HPDE6-E6E7 (cell line): ENCODE measurements around the gene DOCK4.

Experiments used
- DNase-seq: peaks from one replicate; pipeline ENCODE4 v3.0.0; 2011; ENCODE audit warnings: missing footprints; ENCODE audit errors: extremely low spot score

The DOCK4 gene

DNA sequence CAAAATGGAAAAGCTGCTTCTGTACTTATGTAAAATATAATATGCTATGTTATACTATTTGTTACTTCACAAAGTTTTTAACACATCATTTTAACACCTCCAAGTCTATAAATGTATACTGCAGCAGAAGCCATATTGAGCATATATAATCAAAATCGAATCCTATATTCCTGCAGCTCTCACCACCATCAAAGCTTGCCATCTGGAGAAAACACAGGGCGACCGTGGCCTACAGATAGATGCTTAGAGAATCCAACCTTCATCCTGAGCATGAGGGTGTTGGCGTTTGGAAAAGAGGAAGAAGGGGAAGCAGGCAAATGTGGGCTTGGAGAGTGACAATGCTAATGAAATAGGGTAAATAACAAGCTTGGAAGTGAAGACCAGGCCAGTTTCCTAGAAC, 385.2 kb downstream of the DOCK4 start:
- no peak for DNase-seq

GRCh38 chr7:111820621-111821020, 385.6 kb downstream of the DOCK4 start:
- no peak for DNase-seq

DNA sequence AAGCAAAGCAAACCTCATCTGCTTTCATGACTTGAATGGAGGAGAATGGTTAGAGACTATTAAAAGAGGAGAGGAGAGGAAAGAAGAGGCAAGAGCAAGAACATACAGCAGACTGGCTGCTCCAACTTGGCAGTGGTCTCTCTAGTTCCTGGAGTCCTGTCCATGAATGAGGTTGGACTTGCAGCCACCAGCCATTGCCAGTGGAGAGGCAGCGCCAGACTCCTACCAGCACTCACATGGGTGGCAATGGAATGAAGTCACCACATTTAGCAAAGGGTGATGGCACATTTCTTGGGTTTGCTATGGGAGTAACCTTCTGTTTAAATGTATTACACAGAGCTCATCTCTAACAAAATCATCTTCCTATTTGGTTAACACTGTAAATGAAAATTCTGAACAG, 386.1 kb downstream of the DOCK4 start:
- no peak for DNase-seq

- no peak for DNase-seq
These were observed 390.8 kb downstream of the DOCK4 start for GRCh38 chr7:111815354-111815753.

GRCh38 chr7:111813306-111813705, 392.9 kb downstream of the DOCK4 start:
- DNase-seq = no peak

DNA sequence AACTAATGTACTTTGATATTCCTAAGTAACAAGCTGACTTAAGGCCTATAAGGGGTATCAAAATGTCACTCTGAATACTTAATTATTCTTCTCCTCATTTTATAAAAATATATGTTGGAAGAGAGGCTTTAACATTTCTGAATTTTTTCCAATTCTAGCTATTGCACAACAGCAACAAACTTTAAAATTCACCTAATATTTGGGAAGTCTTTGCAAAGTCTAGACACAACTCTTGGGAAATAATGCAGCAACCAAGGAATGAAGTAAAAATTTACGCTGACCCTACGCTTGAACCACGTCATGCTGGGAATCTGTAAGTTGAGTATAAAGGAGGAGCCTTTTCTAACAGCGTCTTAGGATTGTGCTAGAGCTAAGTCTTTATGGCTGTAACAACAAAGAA, 400.0 kb downstream of the DOCK4 start:
- no peak for DNase-seq

GRCh38 chr7:111803015-111803758, 403.0 kb downstream of the DOCK4 start:
- DNase-seq = no peak

GRCh38 chr7:111802194-111802772, 403.9 kb downstream of the DOCK4 start:
- no peak for DNase-seq

DNA sequence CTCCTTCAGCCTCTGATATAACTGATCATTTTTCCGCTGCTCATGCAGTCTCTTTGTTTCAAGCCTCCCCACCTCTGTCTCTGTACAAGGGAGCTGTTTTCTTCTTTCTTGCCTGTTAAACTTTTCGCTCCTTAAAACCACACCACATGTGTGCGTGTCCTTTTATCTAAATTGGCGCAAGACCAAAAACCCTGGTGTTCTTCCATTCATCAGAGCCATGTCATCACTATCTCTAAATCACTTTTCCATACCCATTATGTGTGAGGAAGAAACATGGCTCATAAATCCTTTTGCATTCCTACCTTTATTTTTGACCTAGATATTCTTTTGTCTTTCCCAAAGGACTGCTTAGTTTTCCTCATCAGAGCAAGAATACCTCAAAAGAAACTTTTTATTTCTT, 404.9 kb downstream of the DOCK4 start:
- no peak for DNase-seq

GRCh38 chr7:111796671-111797070, 409.5 kb downstream of the DOCK4 start:
- no peak for DNase-seq

DNA sequence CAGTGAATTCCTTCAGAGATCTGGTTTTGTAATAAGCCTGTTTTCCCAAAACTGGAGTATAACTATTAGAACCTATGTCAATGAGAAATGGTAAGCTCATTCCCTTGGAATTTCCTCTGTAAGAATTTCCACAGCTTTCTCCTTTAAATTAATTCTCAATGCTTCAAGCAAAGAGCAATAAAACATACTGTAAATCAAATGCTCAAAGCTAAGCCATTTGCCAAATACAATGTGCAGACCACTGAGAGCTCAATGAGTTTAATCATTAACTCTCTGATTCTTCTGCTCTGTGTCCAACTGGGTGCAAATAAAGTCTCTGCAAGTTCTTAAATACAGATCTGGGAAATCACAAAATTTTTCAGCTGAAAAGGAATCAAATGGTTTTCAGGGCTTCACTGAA, 416.3 kb downstream of the DOCK4 start:
- DNase-seq = no peak

DNA sequence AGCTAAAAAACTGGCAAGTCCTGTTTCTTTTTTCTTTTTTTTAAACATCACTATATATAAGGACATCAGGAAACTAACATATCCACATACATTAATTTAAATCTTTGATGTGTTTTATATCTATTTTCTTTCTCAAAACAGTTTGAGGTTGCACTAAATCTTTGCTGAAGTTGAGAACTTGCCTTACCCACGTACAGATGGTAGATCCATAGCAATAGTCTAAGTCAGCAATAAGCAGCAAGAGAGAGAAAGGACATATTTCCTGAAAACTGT, 417.2 kb downstream of the DOCK4 start:
- no peak for DNase-seq

- DNase-seq = no peak
These were observed 417.7 kb downstream of the DOCK4 start for GRCh38 chr7:111788286-111789047.

GRCh38 chr7:111787741-111788140, 418.5 kb downstream of the DOCK4 start:
- DNase-seq = no peak

- no peak for DNase-seq
These were observed 419.1 kb downstream of the DOCK4 start for GRCh38 chr7:111787099-111787498.

DNA sequence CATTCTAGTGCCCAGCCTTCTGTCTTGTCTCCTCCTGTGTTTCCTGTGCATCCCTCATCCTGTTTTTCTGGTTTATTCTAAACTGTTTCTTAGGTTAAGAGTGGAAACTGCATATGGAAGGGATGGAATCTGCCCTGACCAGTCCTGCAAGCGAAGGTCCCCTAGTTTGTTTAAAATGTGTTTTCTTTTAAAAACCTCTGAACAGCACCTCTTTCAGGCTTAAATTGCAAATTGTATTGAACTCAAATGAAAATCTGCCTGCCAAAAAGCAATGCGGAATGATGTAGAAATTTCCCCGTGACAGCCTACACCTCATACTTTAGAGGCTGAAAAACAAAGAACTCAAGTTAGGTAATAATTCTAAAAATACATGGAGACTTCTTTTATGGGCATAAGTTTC, 421.1 kb downstream of the DOCK4 start:
- DNase-seq = no peak

DNA sequence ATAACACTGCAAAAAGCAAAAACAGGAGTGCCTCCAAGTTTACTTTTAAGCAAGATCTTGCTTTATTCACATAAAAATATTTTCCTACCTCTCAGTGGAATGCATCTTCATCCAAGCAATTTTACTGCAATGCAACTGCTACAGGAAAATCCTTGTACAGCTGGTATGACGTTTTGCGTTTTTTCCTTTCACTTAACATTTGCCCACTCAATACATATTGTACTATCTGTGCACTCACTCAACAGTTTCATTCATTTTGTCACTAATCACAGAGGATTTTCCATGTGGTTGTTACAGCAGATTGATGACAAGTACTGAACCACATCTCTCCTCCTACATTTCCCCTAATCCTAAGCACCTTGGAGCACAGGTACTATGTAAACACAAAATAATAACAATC, 421.9 kb downstream of the DOCK4 start:
- no peak for DNase-seq

GRCh38 chr7:111783854-111784253, 422.3 kb downstream of the DOCK4 start:
- DNase-seq = no peak

- DNase-seq = no peak
These were observed 425.7 kb downstream of the DOCK4 start for GRCh38 chr7:111780527-111780926.

- DNase-seq = no peak
These were observed 431.0 kb downstream of the DOCK4 start for GRCh38 chr7:111775206-111775605.

DNA sequence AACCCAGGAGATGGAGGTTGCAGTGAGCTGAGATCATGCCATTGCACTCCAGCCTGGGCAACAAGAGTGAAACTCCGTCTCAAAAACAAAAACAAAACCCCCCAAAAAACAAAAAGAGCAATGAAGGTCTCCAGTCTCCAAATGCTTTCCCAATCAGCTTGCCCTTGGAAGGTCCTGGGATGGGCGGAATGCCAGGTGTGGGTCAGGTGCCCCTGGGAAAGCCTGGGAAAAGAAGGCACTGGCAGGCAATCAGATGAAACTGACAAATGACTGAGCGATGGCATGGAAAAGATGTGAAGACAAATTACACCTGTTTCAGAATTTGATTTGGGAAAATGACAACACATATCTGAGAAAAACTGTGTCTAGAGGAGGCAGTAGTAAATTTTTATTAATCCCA, 433.5 kb downstream of the DOCK4 start:
- no peak for DNase-seq

GRCh38 chr7:111771638-111772037, 434.6 kb downstream of the DOCK4 start:
- no peak for DNase-seq

GRCh38 chr7:111770116-111770515, 436.1 kb downstream of the DOCK4 start:
- DNase-seq = no peak
